CD14-positive monocyte (primary cell): ENCODE measurements around the gene SDHAF4. TPM values are rescaled to one million over a fixed set of nuclear protein-coding genes. Genes with fewer than 3 reads are reported as not detected.

Source experiments
- DNase-seq, 3 donors: peaks; one replicate each; pipeline ENCODE4 v3.0.0-alpha.2; 2011 to 2022
- H2AFZ ChIP-seq: 2 replicates; pipeline ENCODE4 v1.6.0; 2012; ENCODE audit warnings: mild to moderate bottlenecking, low read depth, low read length, inconsistent platforms; ENCODE audit not compliant: insufficient read depth, poor library complexity, severe bottlenecking
- H3K27ac ChIP-seq, 2 donors: 1 replicate in 1 of 2; 2 replicates in 1 of 2; pipeline ENCODE4 v1.5.1; 2012 to 2013; ENCODE audit warnings: low read length in 2 of 2, control low read depth in 1 of 2, inconsistent platforms in 1 of 2, low read depth in 1 of 2, mild to moderate bottlenecking in 1 of 2
- H3K27me3 ChIP-seq, 2 donors: one replicate each; pipeline versions ENCODE4 v1.6.0 to v1.6.1; 2011 to 2013; ENCODE audit warnings: low read length in 2 of 2; ENCODE audit not compliant: control insufficient read depth in 2 of 2, insufficient read depth in 2 of 2
- H3K36me3 ChIP-seq, 2 donors: replicated peaks in 1 of 2; 1 replicate in 1 of 2; 2 replicates in 1 of 2; pipeline versions ENCODE4 v1.5.1 to v1.6.1; 2012 to 2013; ENCODE audit warnings: low read length in 2 of 2, control low read depth in 1 of 2, inconsistent platforms in 1 of 2, mild to moderate bottlenecking in 1 of 2; ENCODE audit not compliant: insufficient read depth in 2 of 2, control insufficient read depth in 1 of 2
- H3K4me1 ChIP-seq, 2 donors: 1 replicate in 1 of 2; 2 replicates in 1 of 2; pipeline versions ENCODE4 v1.5.1 to v1.6.1; 2012 to 2013; ENCODE audit warnings: low read length in 2 of 2, control low read depth in 1 of 2, inconsistent platforms in 1 of 2, mild to moderate bottlenecking in 1 of 2, moderate library complexity in 1 of 2; ENCODE audit not compliant: insufficient read depth in 2 of 2, control insufficient read depth in 1 of 2
- H3K4me2 ChIP-seq: replicated peaks from 2 replicates; pipeline ENCODE3; 2012; ENCODE audit warnings: low read length, moderate library complexity, mild to moderate bottlenecking; ENCODE audit not compliant: poor library complexity, severe bottlenecking; ENCODE audit errors: extremely low read depth
- H3K4me3 ChIP-seq, 3 experiments: fragments of 200-600 bp in 1 of 3; sonication (generic) in 1 of 3; replicated peaks in 1 of 3; 1 replicate in 2 of 3; 2 replicates in 1 of 3; pipeline ENCODE4 v1.5.1; 2011 to 2013; ENCODE audit warnings: low read length in 3 of 3, mild to moderate bottlenecking in 3 of 3, control low read depth in 2 of 3, low read depth in 2 of 3, inconsistent platforms in 1 of 3, moderate library complexity in 1 of 3
- H3K79me2 ChIP-seq: 2 replicates; pipeline ENCODE4 v1.6.0; 2012; ENCODE audit warnings: mild to moderate bottlenecking, control low read depth, inconsistent platforms, low read length, moderate library complexity; ENCODE audit not compliant: insufficient read depth
- H3K9ac ChIP-seq: 2 replicates; pipeline ENCODE4 v1.6.0; 2017; ENCODE audit warnings: low read length, mild to moderate bottlenecking; ENCODE audit not compliant: insufficient read depth, poor library complexity, severe bottlenecking
- H3K9me3 ChIP-seq, 2 donors: replicated peaks in 1 of 2; 1 replicate in 1 of 2; 2 replicates in 1 of 2; pipeline versions ENCODE4 v1.5.1 to v1.6.1; 2012 to 2013; ENCODE audit warnings: low read length in 2 of 2, control low read depth in 1 of 2; ENCODE audit not compliant: control insufficient read depth in 1 of 2, insufficient read depth in 1 of 2
- H4K20me1 ChIP-seq: 2 replicates; pipeline ENCODE4 v1.6.0; 2012; ENCODE audit warnings: mild to moderate bottlenecking, low read length, control low read depth, moderate library complexity; ENCODE audit not compliant: insufficient read depth
- H3K27ac Mint-ChIP-seq, 7 donors: one replicate each; pipeline ENCODE4 v1.8.0; 2020; ENCODE audit warnings: mild to moderate bottlenecking in 7 of 7, mixed read lengths in 7 of 7, moderate library complexity in 6 of 7, inconsistent platforms in 2 of 7
- H3K27me3 Mint-ChIP-seq, 3 donors: one replicate each; pipeline ENCODE4 v1.8.0; 2021 to 2022; ENCODE audit warnings: low read depth in 3 of 3, mild to moderate bottlenecking in 3 of 3, mixed read lengths in 3 of 3, moderate library complexity in 3 of 3, inconsistent platforms in 1 of 3
- H3K36me3 Mint-ChIP-seq, 2 donors: one replicate each; pipeline ENCODE4 v1.8.0; 2020; ENCODE audit warnings: mixed read lengths in 2 of 2, inconsistent platforms in 1 of 2, mild to moderate bottlenecking in 1 of 2
- H3K4me1 Mint-ChIP-seq: one replicate; pipeline ENCODE4 v1.8.0; 2020; ENCODE audit warnings: mild to moderate bottlenecking, mixed read lengths
- H3K4me3 Mint-ChIP-seq, 2 donors: one replicate each; pipeline ENCODE4 v1.8.0; 2020; ENCODE audit warnings: mild to moderate bottlenecking in 2 of 2, mixed read lengths in 2 of 2, moderate library complexity in 1 of 2
- H3K9me3 Mint-ChIP-seq, 7 donors: one replicate each; pipeline ENCODE4 v1.8.0; 2020 to 2022; ENCODE audit warnings: mixed read lengths in 7 of 7, mild to moderate bottlenecking in 6 of 7, moderate library complexity in 6 of 7, inconsistent platforms in 2 of 7
- CTCF ChIP-seq: fragments of 200-600 bp; IDR thresholded peaks from one replicate; pipeline ENCODE4 v1.8.0; 2022; ENCODE audit warnings: antibody characterized with exemption, mild to moderate bottlenecking
- WGBS: methylation state at CpG from one replicate; pipeline ENCODE4 v1.1.5; 2013; ENCODE audit warnings: missing lambda C conversion rate; ENCODE audit not compliant: insufficient coverage; 5-methylcytosine and 5-hydroxymethylcytosine counted together
- intact Hi-C, 2 donors: fragments of 100-400 bp; cut with micrococcal nuclease; formaldehyde crosslinking; loops; one replicate each; pipeline versions ENCODE4 v1.15.0 to v1.15.1; 2023
- polyA plus RNA-seq, 3 donors: library from polyadenylated mRNA; depleted of rRNA in 1 of 3; unstranded in 2 of 3; stranded (reverse) in 1 of 3; fragments of 300-500 nt in 2 of 3; fragments of >200 nt in 1 of 3; fragmentation: Illumina TruSeq in 2 of 3; gene quantifications; 1 replicate in 2 of 3; 2 replicates in 1 of 3; pipeline ENCODE4 v1.2.3, GENCODE V29; 2012 to 2021

The SDHAF4 gene
- polyA plus RNA-seq, 3 donors = 1.5 to 8.3 (median 7.4) TPM

DNA sequence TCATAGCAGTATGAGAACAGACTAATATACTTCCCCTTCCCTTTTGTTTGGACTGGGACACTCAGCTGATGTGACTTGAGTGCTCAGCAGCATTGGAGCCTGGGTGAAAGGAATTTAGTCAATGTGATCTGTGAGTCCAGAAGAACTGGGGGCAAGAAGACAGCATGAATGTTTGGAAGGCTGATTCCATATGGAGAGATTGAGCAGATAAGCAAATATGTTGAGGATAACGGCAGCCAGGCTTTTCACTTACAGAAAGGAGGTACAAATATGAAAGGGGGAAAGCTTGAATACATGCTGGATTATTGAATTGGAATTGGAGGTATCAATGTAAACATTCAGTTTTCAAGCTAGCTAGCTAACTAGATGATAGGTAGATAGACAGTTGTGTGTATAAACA, 63.2 kb downstream of the SDHAF4 start:
- Histone ChIP-seq H3K4me3 (no peak overlapping the region), H3K36me3 (no peaks in the 10 kb centered on the region), H4K20me1 (no peaks in the 10 kb centered on the region), H3K4me2 (no peak overlapping the region), H2AFZ (no peak overlapping the region), H3K27me3 (no peaks in the 10 kb centered on the region), H3K9me3 (peaks cover 9 to 12% of the 10 kb centered on the region in 2 donors), H3K27ac (no peak overlapping the region), H3K79me2 (no peaks in the 10 kb centered on the region), H3K9ac (no peak overlapping the region), H3K4me1 (no peaks in the 10 kb centered on the region)
- DNase-seq = no peak
- H3K36me3 Mint-ChIP-seq = no peaks in the 10 kb centered on the region
- H3K9me3 Mint-ChIP-seq = peaks cover 5 to 20% (median 13%) of the 10 kb centered on the region in 7 donors
- TF ChIP-seq CTCF = no peak
- no peak overlapping the region for H3K4me3 Mint-ChIP-seq
- no peaks in the 10 kb centered on the region for H3K4me1 Mint-ChIP-seq
- no peak overlapping the region for H3K27ac Mint-ChIP-seq
- intact Hi-C loops = no loop called here
- peaks cover 0 to 4% (median 3%) of the 10 kb centered on the region in 3 donors for H3K27me3 Mint-ChIP-seq
- WGBS = no CpG with 5 or more reads among the region's 1 CpG

DNA sequence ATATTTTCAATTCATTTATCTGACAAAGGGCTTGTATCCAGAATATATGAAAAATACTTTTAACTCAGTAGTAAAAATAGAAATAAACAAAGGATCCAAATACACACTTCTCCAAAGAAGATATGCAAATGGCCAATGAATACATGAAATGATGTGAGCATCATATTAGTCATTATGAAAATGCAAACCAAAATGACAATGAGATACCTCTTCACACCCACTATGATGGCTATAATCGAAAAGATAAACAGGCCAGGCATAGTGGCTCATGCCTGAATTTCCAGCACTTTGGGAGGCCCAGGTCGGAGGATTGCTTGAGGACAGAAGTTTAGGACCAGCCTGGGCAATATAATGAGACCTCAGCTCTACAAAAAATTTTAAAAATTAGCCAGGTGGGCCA, 67.1 kb downstream of the SDHAF4 start:
- no peaks in the 10 kb centered on the region for H3K36me3 Mint-ChIP-seq
- no peak overlapping the region for H3K9ac ChIP-seq
- H3K4me2 ChIP-seq = no peak overlapping the region
- H3K4me1 Mint-ChIP-seq = no peaks in the 10 kb centered on the region
- no peak for TF ChIP-seq CTCF
- no peak for DNase-seq
- no peak overlapping the region for H3K27ac Mint-ChIP-seq
- H3K4me3 ChIP-seq = no peak overlapping the region
- no peaks in the 10 kb centered on the region for H3K27me3 ChIP-seq
- no peak overlapping the region for H3K27ac ChIP-seq
- intact Hi-C loops = no loop called here
- H3K9me3 ChIP-seq = no peaks in the 10 kb centered on the region
- H3K36me3 ChIP-seq = no peaks in the 10 kb centered on the region
- H3K27me3 Mint-ChIP-seq = peaks cover 0 to 8% (median 4%) of the 10 kb centered on the region in 3 donors
- no peaks in the 10 kb centered on the region for H3K79me2 ChIP-seq
- no peaks in the 10 kb centered on the region for H4K20me1 ChIP-seq
- H3K4me1 ChIP-seq = no peaks in the 10 kb centered on the region
- no CpG with 5 or more reads among the region's 2 CpGs for WGBS
- H3K9me3 Mint-ChIP-seq = peaks cover 0 to 3% (median 0%) of the 10 kb centered on the region in 7 donors
- H2AFZ ChIP-seq = no peak overlapping the region
- no peak overlapping the region for H3K4me3 Mint-ChIP-seq
